Activated T-cell treated with anti-CD3 and anti-CD28 coated beads for 4 hours (primary cell): ENCODE data around the gene MOBP.
"Not testable (repeated sequence)": the region's sequence is repeated elsewhere in the genome, so short reads cannot be mapped to it uniquely, and the experiment has no call there.

Experiments used
- DNase-seq: peaks from one replicate; pipeline ENCODE4 v3.0.0-alpha.2; 2020

The MOBP gene

DNA sequence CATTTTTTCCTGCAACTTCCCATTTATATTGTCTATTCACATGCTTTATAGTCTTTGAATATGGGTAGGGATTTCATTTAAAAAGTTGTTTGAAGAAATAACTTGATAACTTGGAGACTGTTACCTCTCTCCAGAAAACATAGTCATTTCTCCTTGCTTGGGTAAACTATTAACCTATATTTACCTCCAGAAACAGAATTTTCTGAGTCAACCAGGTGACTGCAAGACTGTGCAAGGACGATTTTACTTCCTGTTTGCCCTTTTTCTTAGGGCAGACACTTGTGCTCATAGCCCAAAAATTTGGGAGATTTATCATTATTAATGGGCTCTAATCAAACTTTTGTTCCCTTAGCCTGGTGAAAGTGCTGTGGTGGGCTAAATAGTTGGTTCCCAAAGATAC, 14.3 kb upstream of the MOBP start:
- DNase-seq: no peak

DNA sequence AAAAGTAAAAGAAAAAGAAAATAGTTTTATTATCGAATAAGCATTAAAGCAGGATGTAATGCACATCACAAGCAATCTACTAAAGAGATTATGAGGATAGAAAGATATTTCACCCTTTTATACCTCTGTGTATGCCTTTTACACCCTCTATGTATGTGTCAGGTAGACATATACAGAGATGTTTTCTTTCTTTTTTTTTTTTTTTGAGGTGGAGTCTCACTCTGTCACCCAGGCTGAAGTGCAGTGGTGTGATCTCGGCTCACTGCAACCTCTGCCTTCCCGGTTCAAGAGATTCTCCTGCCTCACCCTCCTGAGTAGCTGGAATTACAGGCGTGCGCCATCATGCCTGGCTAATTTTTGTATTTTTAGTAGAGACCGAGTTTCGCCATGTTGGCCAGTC, 13.6 kb upstream of the MOBP start:
- DNase-seq: not testable (repeated sequence)

- DNase-seq: no peak
Measured at GRCh38 chr3:39454591-39455217, 12.8 kb upstream of the MOBP start.

- DNase-seq: no peak
Measured at GRCh38 chr3:39456159-39456558, 11.3 kb upstream of the MOBP start.

GRCh38 chr3:39457361-39457760, 10.1 kb upstream of the MOBP start:
- DNase-seq: no peak

DNA sequence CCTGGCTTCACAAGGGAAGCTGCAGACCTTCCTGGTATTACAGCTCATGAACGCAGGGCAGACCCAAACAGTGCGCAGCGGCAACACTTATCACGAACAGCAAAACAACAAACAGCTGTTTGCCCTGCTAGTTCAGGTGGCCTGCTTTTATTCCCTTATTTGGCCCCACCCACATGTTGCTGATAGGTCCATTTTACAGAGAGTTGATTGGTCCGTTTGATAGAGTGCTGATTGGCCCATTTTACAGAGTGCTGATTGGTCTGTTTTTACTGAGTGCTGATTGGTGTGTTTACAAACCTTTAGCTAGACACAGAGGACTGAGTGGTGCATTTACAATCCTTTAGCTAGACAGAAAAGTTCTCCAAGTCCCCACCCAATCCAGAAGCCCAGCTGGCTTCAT, 8.9 kb upstream of the MOBP start:
- not testable (repeated sequence) for DNase-seq

DNA sequence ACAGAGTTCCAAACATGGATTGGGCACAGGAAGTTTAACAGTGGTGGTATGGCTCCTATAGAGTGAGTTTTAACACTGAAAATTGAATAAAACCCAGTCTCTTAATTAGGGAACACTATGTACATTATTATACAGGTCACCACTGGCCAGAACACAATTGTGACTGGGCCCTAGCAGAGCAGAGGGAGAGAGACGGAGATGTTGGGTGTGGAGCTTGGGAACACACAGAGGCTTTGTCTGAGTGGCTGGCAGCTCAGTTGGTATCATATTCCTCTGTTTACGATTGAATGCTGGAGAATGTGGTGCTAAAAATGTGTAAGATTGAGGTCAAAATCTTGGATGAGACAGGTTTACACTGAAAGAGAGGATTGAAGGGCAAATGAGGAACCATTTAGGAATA, 6.8 kb upstream of the MOBP start:
- no peak for DNase-seq

GRCh38 chr3:39463269-39463668, 4.2 kb upstream of the MOBP start:
- no peak for DNase-seq

DNA sequence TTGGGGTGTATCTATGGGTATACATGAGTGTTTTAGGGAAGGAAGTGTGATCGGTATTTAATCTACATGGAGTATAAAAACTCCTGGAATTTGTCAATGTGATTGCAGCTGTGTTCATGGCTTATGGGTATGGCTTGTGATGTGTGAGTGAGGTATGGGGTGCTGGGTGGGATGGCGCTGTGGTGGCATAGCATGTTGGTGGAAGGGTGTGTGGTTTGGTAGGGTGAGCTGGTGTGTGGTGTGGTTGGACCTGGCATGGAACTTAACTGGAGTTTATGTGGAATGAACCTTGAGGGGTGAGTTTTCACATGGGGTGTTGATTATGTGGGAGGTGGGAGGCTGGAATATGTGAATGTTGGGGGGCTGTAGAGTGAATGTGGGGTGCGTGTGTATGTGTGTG, 492 bp upstream of the MOBP start:
- no peak for DNase-seq

DNA sequence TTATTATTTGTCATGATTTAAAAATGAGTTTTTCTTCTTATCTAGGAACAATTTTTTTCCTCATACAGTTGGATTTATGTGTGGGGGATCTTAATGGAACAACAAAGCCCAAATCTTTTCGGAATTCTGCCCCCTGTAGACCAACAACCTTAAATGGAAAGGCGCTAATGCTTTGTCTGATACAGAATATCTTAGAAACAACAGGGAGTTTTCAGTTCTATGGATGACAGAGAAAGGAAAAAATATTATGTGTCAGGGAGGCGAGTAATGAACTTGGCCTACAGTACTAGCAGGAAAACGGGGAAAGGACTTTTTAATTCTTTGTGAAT, 592 bp downstream of the MOBP start:
- DNase-seq: no peak

DNA sequence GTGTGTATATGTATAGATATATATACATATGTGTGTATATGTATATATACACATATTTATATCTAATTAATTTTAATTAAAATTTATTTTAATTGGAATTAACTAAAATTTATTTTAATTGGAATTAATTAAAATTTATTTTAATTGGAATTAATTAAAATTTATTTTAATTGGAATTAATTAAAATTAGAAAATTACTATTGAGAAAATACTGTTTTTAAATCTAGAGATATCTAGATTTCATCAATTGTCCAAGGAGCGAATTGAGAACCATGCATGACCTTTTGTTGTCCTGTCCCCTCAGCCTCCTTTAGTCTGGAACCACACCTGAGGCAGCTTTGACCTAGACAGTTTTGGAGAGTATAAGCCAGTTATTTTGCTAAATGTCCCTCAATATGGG, 1.8 kb downstream of the MOBP start:
- no peak for DNase-seq

DNA sequence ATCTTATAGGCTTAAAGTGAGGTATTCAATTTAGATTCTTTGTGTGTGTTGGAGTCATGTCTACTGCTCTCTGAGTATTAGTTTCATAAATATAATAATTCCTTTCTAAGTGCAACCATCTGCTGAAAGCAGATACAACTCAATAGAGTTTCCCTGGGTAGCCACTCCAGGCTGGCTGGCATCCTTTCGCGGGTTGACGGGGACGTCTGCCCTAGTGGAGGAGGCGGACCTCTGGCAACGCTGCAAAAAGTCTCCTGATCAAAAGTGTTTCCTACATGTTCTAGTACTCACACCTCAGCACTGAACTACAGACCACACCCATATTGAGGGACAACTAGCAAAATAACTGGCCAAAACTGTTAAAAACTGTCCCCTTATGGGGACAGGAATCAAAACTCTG, 2.5 kb downstream of the MOBP start:
- DNase-seq: no peak

GRCh38 chr3:39471652-39472051, 4.2 kb downstream of the MOBP start:
- no peak for DNase-seq

GRCh38 chr3:39473452-39474125, 6.1 kb downstream of the MOBP start:
- no peak for DNase-seq

DNA sequence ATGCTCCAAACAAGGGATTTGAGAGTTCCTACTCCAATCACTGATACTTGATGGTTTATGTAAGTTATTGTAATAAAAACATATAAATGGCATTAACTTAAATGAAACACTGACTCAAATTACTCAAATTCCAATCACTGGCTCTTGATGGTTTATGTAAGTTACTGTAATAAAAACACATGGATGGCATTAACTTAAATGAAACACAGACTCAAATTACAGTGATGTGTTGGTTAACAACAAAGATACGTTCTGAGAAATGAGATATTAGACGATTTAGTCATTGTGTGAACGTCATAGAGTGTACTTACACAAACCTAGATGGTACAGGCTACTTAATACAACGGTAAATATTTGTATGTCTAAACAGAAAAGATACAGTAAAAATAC, 6.6 kb downstream of the MOBP start:
- no peak for DNase-seq

GRCh38 chr3:39476783-39477182, 9.3 kb downstream of the MOBP start:
- DNase-seq: no peak

DNA sequence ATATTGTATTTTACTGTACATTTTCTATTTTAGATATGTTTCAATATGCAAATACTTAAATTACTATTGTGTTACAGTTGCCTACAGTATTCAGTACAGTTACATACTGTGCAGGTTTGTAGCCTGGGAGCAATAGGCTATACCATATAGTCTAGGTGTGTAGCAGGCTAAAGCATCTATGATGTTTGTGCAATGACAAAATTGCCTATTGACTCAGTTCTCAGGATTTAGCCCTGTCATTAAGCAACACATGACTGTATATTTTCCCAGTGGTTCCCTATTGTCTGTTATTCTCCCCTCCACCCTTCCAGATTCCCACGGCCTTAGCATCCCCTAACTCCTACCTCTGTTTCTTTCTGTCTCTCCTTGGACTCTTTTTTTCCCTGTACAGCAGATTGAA, 10.7 kb downstream of the MOBP start:
- no peak for DNase-seq

DNA sequence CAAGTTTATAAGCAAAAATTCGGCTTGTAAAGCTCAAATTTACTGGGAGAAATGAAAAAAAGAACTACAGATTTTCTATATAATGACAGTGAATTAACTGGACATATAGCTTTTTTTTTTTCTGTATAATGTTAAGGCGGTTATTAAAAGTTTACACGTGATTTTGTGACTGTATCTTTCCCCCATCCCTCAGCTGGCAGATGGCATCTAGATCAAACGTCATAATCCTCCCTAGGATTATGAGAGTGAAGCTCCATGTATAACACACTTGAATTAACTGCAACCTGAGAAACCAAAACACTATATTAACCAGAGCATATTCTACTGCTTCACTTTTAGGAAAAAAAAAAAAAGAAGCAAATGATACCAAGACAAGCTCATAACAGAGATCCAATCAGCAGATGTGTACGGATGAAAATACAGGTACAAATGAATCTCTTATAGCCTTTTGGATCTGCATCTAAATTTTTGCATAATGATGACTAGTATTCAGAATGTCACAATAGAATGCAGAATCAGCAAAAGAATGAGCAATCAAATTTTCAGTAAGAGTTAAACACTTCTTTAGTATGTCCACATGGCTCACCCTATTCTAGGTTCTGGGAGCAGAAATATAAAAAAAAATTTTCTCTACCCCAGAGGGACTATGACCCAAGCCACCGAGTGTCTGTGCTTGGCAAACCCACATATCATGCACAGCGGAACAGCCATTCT, 12.4 kb downstream of the MOBP start:
- DNase-seq: no peak

GRCh38 chr3:39485547-39485946, 18.1 kb downstream of the MOBP start:
- no peak for DNase-seq

- DNase-seq: no peak
Measured at GRCh38 chr3:39491014-39491413, 23.5 kb downstream of the MOBP start.

GRCh38 chr3:39491733-39492350, 24.4 kb downstream of the MOBP start:
- no peak for DNase-seq

DNA sequence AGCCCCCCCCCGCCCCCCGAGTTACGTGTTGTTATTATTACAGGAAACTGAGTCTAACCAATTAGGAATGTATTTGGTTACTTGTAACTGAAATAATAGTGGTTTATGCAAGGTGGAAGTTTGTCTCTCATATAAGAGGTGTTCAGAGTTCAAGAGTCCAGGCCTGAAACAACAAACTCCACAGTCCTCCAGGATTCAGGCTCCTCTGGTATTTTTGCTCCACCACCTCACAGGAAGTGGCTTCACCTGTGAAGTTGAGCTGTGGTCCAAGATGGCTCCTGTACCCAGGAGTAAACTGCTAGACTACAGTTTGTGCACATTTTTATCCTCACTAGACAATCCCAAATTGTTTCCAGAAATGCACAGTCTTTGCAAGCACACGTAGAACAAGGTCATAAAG, 27.3 kb downstream of the MOBP start:
- no peak for DNase-seq

GRCh38 chr3:39497753-39498152, 30.3 kb downstream of the MOBP start:
- no peak for DNase-seq

- no peak for DNase-seq
Measured at GRCh38 chr3:39499651-39500273, 32.3 kb downstream of the MOBP start.
